ENCODE data around the gene CAB39L.

CAB39L gene

GRCh38 chr13:49322702-49323101 lies 121.2 kb downstream of the CAB39L start:
- H3K27ac ChIP-seq (ENCODE audit: low read depth, low read length): no peak overlapping the region
- no peaks in the 10 kb centered on the region for H3K79me2 ChIP-seq (ENCODE audit: insufficient read depth, low read length)
- no peaks in the 10 kb centered on the region for H3K9me2 ChIP-seq (replicated peaks; ENCODE audit: insufficient read depth, low read length)
- TF ChIP-seq EZH2phosphoT487 (conservative IDR thresholded peaks at IDR 0.05; ENCODE audit: low read length) (no peak), CTCF (IDR thresholded peaks at IDR 0.05; ENCODE audit: insufficient read depth, low read length, poor library complexity, severe bottlenecking) (no peak)
- H3K9me3 ChIP-seq (ENCODE audit: insufficient read depth, low read length): no peaks in the 10 kb centered on the region
- no peaks in the 10 kb centered on the region for H3K36me3 ChIP-seq (ENCODE audit: low read length)
- no peaks in the 10 kb centered on the region for H3K27me3 ChIP-seq (ENCODE audit: low read length)
- no peaks in the 10 kb centered on the region for H4K20me1 ChIP-seq (ENCODE audit: low read depth, low read length)
- no peaks in the 10 kb centered on the region for H3F3A ChIP-seq (ENCODE audit: insufficient read depth)
- H3K4me3 ChIP-seq (ENCODE audit: insufficient read depth, low read length, poor library complexity, severe bottlenecking): no peak overlapping the region
- no peak overlapping the region for H2AFZ ChIP-seq (ENCODE audit: low read depth, low read length, severe bottlenecking)
- no peak overlapping the region for H3K4me2 ChIP-seq (ENCODE audit: low read depth, low read length, poor library complexity, severe bottlenecking)
- H3K9ac ChIP-seq (ENCODE audit: low read length): no peak overlapping the region

- Histone ChIP-seq H3K27me3 (ENCODE audit: low read length) (no peaks in the 10 kb centered on the region), H3K9ac (ENCODE audit: low read length) (no peak overlapping the region), H3K9me3 (ENCODE audit: insufficient read depth, low read length) (no peaks in the 10 kb centered on the region), H3K27ac (ENCODE audit: low read depth, low read length) (no peak overlapping the region), H3K4me3 (ENCODE audit: insufficient read depth, low read length, poor library complexity, severe bottlenecking) (no peak overlapping the region), H4K20me1 (ENCODE audit: low read depth, low read length) (no peaks in the 10 kb centered on the region), H3K79me2 (ENCODE audit: insufficient read depth, low read length) (no peaks in the 10 kb centered on the region), H3K9me2 (replicated peaks; ENCODE audit: insufficient read depth, low read length) (no peaks in the 10 kb centered on the region), H3K36me3 (ENCODE audit: low read length) (no peaks in the 10 kb centered on the region), H2AFZ (ENCODE audit: low read depth, low read length, severe bottlenecking) (no peak overlapping the region), H3K4me2 (ENCODE audit: low read depth, low read length, poor library complexity, severe bottlenecking) (no peak overlapping the region), H3F3A (ENCODE audit: insufficient read depth) (no peaks in the 10 kb centered on the region)
- no peak for TF ChIP-seq CTCF (IDR thresholded peaks at IDR 0.05; ENCODE audit: insufficient read depth, low read length, poor library complexity, severe bottlenecking)
- TF ChIP-seq EZH2phosphoT487 (conservative IDR thresholded peaks at IDR 0.05; ENCODE audit: low read length): no peak
Measured at GRCh38 chr13:49320975-49321374, 122.9 kb downstream of the CAB39L start.

GRCh38 chr13:49319951-49320350 lies 123.9 kb downstream of the CAB39L start:
- Histone ChIP-seq H3F3A (ENCODE audit: insufficient read depth) (no peaks in the 10 kb centered on the region), H3K27me3 (ENCODE audit: low read length) (no peaks in the 10 kb centered on the region), H4K20me1 (ENCODE audit: low read depth, low read length) (no peaks in the 10 kb centered on the region), H3K79me2 (ENCODE audit: insufficient read depth, low read length) (no peaks in the 10 kb centered on the region), H2AFZ (ENCODE audit: low read depth, low read length, severe bottlenecking) (no peak overlapping the region), H3K4me2 (ENCODE audit: low read depth, low read length, poor library complexity, severe bottlenecking) (no peak overlapping the region), H3K27ac (ENCODE audit: low read depth, low read length) (no peak overlapping the region), H3K9me2 (replicated peaks; ENCODE audit: insufficient read depth, low read length) (no peaks in the 10 kb centered on the region), H3K36me3 (ENCODE audit: low read length) (no peaks in the 10 kb centered on the region), H3K9ac (ENCODE audit: low read length) (no peak overlapping the region), H3K4me3 (ENCODE audit: insufficient read depth, low read length, poor library complexity, severe bottlenecking) (no peak overlapping the region), H3K9me3 (ENCODE audit: insufficient read depth, low read length) (no peaks in the 10 kb centered on the region)
- TF ChIP-seq CTCF (IDR thresholded peaks at IDR 0.05; ENCODE audit: insufficient read depth, low read length, poor library complexity, severe bottlenecking): no peak
- no peak for TF ChIP-seq EZH2phosphoT487 (conservative IDR thresholded peaks at IDR 0.05; ENCODE audit: low read length)
